OCI-LY7 (cell line): ENCODE data around the gene RRP9.

Experiments
- EZH2phosphoT487 ChIP-seq: fragments of 200-600 bp; sonication (generic); IDR thresholded peaks from 2 replicates; pipeline ENCODE4 v1.6.1; 2018; ENCODE audit warnings: low read depth, borderline replicate concordance, mild to moderate bottlenecking, mixed run types, antibody characterized with exemption, low read length, moderate library complexity, mixed read lengths
- TF ChIP-seq, protein P1 (sequence below): fragments of 200-600 bp; sonication (generic); conservative IDR thresholded peaks from 2 replicates; pipeline ENCODE4 v1.5.1; 2014; ENCODE audit warnings: mild to moderate bottlenecking, antibody characterized with exemption, low read length, moderate library complexity, mixed read lengths

DNA sequence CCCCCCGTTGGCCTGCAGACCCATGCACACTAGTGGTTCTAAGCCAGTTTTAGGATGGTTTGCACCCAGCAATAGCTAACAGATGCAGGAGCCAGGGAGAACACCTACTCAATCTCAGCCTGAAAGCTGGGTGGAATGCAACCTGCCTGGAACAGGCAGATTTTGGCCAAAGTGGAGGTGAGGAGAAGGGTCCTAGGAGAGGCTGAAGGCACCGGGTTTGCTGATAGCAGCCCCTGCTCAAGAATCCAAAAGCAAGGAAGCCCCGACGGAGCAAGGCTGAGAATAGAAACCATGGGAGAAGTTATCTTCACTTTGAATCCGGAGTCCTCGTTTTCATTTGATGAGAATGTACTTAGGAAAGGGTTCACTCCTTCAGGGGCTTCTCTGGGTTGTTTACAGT lies 9.9 kb downstream of the RRP9 start:
- TF ChIP-seq, protein P1, sequence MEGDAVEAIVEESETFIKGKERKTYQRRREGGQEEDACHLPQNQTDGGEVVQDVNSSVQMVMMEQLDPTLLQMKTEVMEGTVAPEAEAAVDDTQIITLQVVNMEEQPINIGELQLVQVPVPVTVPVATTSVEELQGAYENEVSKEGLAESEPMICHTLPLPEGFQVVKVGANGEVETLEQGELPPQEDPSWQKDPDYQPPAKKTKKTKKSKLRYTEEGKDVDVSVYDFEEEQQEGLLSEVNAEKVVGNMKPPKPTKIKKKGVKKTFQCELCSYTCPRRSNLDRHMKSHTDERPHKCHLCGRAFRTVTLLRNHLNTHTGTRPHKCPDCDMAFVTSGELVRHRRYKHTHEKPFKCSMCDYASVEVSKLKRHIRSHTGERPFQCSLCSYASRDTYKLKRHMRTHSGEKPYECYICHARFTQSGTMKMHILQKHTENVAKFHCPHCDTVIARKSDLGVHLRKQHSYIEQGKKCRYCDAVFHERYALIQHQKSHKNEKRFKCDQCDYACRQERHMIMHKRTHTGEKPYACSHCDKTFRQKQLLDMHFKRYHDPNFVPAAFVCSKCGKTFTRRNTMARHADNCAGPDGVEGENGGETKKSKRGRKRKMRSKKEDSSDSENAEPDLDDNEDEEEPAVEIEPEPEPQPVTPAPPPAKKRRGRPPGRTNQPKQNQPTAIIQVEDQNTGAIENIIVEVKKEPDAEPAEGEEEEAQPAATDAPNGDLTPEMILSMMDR, result no peak
- no peak for TF ChIP-seq EZH2phosphoT487
